ENCODE data around the gene FBXO7. TPM values are rescaled to one million over a fixed set of nuclear protein-coding genes. Genes with fewer than 3 reads are reported as not detected.

Gene FBXO7
- total RNA-seq, 4 donors from 2014 or later = 74.3 to 91.3 (median 83.3) TPM

DNA sequence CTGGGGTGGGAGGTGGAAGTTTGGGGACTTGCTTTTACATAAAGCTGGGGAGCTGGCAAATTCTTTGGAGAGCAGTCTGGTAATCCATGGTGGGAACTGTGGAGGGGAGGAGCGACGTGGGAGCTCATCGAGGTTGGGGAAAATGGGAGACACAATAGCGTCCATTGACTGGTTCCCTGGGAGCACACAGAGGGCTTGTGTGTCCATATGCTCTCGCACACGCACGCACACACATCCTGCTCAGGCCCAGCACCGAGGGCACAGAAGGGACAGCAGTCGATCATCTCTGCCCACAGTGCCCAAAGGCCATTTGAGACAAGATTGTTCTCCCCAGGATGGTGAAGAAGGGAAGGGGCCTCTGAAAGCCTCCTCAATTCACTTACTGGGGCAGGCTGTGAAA, 53.7 kb downstream of the FBXO7 start:
- ATAC-seq (ENCODE audit: low FRiP score) = no peak
- TF ChIP-seq CTCF (IDR thresholded peaks at IDR 0.05) = no peak
- no peak for DNase-seq (ENCODE audit: low spot score)

DNA sequence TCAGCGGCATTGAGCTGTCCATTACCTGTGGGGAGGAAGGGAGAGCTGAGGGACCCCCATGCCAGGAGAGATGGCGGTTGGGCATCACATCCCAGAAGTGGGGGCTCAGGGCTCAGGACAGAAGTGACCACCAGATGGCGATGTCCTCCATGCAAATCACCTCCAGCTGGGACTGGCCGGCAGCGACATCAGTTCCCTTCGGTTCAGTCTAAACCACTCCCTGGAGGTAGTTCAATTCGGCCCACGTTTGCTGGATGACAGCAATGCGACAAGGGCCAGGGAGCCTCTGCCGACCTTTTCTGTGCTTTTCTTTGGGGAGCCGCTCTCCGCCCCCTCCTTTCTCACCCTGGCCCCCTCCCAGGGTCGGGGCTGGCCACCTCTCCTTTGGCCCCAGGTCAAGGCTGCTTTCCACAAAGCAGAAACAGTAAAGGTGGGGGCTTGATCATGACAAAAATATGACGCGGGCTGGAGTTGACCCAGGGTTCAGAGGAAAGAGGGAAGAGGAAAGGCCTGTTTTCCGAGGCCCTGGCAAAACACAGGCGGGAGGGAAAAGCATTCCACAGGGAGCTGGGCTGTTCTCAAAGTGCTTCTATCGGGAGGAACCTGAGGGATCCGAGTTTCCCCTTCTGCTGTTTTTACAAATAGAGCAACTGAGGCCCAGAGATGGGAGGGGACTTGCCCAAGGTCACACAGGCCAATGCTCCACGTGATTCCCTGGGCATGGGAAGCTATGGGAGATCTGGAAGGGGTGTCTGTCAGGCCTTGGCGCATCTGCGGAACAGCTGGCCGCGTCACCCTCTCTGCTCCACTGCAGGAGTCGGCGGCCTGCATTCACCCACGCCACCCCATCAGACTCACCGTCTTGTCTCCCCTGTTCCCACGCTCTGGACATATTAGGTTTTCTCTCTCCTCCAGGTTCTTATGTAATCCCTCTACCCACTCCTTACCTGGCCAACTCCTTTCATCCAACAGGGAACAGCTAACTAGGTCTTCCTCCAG, 54.7 kb downstream of the FBXO7 start:
- ATAC-seq (ENCODE audit: low FRiP score) (peak; percentile 55), DNase-seq (ENCODE audit: low spot score) (peak; percentile 80)
- TF ChIP-seq CTCF (IDR thresholded peaks at IDR 0.05) = peak in 2 of 3 donors; percentile 41 to 61

- ATAC-seq (ENCODE audit: low FRiP score) = no peak
- DNase-seq (ENCODE audit: low spot score) = no peak
- TF ChIP-seq CTCF (IDR thresholded peaks at IDR 0.05) = no peak
Measured at GRCh38 chr22:32531228-32531627, 56.6 kb downstream of the FBXO7 start.

DNA sequence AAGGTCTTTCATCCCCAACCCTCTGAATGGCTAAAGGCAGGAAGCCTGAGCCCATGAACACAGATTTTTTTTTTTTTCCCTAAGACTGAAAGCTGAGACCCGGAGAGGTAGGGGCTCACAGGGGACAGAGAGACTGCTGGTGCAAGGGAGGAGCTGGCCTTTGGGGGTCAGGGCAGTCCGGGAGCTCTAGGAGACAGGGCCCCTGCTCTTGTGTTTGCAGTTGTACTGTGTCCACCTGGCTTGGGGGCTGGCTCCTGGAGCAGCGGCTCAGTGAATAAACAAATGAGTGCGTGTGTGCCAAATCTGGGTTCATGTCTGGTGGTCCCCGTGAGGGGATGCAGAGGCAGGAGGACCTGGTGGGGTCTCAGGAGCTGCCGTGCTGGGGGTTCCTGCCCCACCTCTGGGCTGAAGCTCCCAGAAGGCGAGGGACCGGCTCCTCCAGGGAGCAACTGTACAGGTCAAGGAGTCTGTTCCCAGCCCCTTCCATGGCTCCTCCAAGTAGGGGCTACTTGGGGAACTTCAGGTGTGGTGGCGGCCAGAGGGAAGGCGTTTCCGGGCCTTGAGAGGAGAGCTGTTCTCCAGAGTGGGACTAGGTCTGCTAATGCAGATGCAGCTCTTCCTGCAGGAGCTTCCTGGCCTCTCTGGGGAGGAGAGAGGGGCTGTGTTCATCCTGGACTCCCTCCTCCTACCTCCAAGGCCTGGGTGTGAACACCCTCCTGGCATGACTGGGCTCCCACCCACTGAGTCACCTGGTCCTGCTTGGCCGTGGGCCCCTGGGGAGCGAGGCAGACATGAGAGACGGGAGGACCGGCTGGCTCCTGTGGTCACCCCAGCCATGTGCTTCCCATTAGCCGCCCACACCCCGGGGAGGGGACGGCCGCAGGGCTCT, 57.6 kb downstream of the FBXO7 start:
- DNase-seq (ENCODE audit: low spot score) = no peak
- TF ChIP-seq CTCF (IDR thresholded peaks at IDR 0.05) = no peak
- ATAC-seq (ENCODE audit: low FRiP score) = peak; percentile 16

DNA sequence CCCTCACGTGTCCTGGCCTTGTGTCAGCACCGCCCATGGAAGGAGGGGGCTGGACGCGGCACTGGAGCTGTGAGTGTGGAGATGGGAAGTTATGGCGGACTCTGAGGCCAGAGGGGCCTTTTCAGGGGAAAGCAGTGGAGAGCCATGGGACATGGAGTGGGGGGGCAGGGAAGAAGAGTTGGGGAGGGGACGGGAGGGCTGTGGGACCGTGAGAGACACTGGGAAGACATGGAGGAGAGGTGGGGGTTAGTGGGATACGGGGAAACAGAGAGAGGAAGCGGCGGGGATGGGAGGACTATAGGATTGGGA, 58.2 kb downstream of the FBXO7 start:
- ATAC-seq (ENCODE audit: low FRiP score) (no peak), DNase-seq (ENCODE audit: low spot score) (no peak)
- no peak for TF ChIP-seq CTCF (IDR thresholded peaks at IDR 0.05)

DNA sequence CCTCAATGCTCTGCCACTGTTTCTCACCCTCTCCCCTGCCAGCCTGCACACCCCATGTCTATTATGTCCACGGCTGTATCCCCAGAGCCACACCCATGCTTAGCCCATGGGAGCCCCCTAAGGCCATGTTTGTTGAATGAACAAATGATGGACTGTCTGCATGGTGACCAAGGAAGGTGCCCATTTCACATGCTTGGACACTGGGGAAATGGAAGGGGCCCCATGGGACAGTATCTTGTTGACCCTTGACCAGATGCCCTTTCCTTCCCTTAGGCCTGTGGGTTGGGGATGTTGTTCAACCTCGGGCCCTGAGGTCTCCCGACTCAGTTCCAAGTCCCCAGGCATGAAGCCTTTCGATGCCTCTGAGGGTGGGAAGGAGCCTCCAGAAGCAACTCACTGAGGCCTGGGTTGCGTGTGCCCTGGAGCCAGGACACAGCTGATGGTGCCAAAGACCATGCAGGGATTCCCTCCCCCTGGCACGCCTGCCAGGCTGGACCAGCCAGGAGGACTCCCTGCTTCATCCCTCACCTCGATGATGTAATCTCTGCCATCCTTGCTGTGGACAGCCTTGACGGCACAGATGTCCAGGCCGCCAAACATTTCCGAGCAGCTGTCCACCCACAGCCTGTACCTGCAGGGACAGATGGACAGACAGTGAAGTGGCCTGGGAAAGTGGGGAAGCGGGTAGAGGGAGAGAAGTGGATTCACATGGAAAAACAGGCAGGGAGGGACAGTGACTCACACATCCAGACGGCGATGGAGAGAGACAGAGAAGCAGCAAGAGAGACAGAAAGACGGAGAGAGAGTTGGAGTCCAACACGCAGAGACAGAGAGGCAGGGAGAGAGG, 58.9 kb downstream of the FBXO7 start:
- DNase-seq (ENCODE audit: low spot score) (no peak), ATAC-seq (ENCODE audit: low FRiP score) (no peak)
- no peak for TF ChIP-seq CTCF (IDR thresholded peaks at IDR 0.05)
